Measurements from ENCODE around the gene STAT2. TPM values are rescaled to one million over a fixed set of nuclear protein-coding genes. Genes with fewer than 3 reads are reported as not detected.

Gene STAT2
- total and polyA plus RNA-seq, 10 of the 15 experiments (the other 5 are each of a cell fraction or from before 2014, with no cell fraction given), result 16.9 to 106 (median 77.9) TPM

DNA sequence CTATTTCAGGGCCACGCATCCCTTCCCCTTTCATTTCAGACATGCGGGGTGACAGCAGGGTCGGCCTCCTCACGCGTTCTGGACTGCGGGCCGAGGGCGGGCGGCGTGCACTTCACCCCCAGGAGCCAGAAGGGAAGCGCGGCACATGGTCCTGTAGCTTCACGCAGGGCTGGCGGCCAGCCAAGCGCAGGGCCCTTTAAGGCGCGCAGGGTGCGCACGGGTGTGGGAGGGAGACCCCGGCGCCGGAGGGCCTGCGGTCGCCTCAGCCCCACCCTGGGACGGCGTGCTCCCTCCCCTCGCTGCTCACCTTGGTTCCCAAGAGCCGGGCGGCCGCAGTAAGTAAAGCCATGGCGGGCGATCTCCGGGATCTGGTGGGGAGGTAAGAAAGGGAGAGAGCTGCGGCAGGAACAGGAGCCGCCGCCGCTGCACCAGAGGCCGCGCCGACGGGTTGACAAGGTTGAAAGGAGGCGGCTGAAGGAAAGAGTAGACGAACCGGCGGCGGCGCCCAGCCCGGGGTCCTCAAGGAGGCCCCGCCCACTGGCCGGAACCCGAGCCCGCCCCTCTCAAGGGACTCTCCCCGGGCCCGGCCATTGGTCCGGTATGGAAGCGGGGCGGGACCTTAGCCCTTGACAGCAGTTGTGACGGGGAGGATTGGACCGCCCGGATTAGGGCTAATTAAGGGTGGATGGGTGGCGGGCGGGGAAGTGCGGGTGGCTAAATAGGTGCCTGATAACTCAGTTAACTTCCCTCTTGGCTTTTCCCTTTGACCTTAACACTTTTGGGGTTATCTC lies 59.9 kb downstream of the STAT2 start, which contains the start of gene CS (continued):
- TF ChIP-seq NFXL1 (IDR thresholded peaks at IDR 0.05; ENCODE audit: borderline replicate concordance) (no peak), RB1 (IDR thresholded peaks at IDR 0.05; ENCODE audit: borderline replicate concordance) (peak; percentile 48; the same call in 1 of the 2 replicates), YY1 (IDR thresholded peaks at IDR 0.05; ENCODE audit: low read depth, low read length) (0 out of 2 replicates have a peak, but pooled peaks have one; percentile 17), SREBF2 (IDR thresholded peaks at IDR 0.05; ENCODE audit: low read length) (no peak), RAD21 (IDR thresholded peaks at IDR 0.05; ENCODE audit: insufficient read depth, low read depth, low read length) (no peak), ZSCAN29 (IDR thresholded peaks at IDR 0.05) (no peak), MEF2A (IDR thresholded peaks at IDR 0.05; ENCODE audit: insufficient read depth, low read depth, low read length) (0 out of 2 replicates have a peak, but pooled peaks have one; percentile 40), TCF3 (IDR thresholded peaks at IDR 0.05; ENCODE audit: borderline replicate concordance, insufficient read depth, low read depth, low read length) (0 out of 2 replicates have a peak, but pooled peaks have one; percentile 16), PAX8 (IDR thresholded peaks at IDR 0.05) (no peak), SMAD1 (IDR thresholded peaks at IDR 0.05; ENCODE audit: low read depth, partially characterized antibody) (peak; percentile 92), BHLHE40 (IDR thresholded peaks at IDR 0.05; ENCODE audit: borderline replicate concordance in 1 of 2, low read depth in 2 of 2, low read length in 1 of 2) (peak; percentile 49 to 91), LARP7 (IDR thresholded peaks at IDR 0.05) (peak; percentile 94; the same call in 1 of the 2 replicates), NFYB (IDR thresholded peaks at IDR 0.05; ENCODE audit: insufficient read depth, low read depth, low read length) (peak; percentile 87), STAT1 (conservative IDR thresholded peaks at IDR 0.05) (no peak; the same call in 1 of the 2 replicates), NBN (IDR thresholded peaks at IDR 0.05) (no peak; the same call in 1 of the 2 replicates), MYC (IDR thresholded peaks at IDR 0.05; ENCODE audit: insufficient read depth, insufficient read length, insufficient replicate concordance, low read length, severe bottlenecking) (no peak), EZH2 (IDR thresholded peaks at IDR 0.05; ENCODE audit: borderline replicate concordance, control insufficient read depth, low read depth, low read length) (no peak), ZNF622 (IDR thresholded peaks at IDR 0.05) (no peak), MTA2 (IDR thresholded peaks at IDR 0.05; ENCODE audit: low read depth) (0 out of 2 replicates have a peak, but pooled peaks have one; percentile 34), RELA (IDR thresholded peaks at IDR 0.05; ENCODE audit: borderline replicate concordance, partially characterized antibody) (peak; percentile 65), ZZZ3 (IDR thresholded peaks at IDR 0.05; ENCODE audit: control insufficient read depth, insufficient read length, low read depth) (no peak)
- TF ChIP-seq, protein P1, sequence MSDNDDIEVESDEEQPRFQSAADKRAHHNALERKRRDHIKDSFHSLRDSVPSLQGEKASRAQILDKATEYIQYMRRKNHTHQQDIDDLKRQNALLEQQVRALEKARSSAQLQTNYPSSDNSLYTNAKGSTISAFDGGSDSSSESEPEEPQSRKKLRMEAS (IDR thresholded peaks at IDR 0.05; ENCODE audit: low read depth, low read length), result peak; percentile 66
- TF ChIP-seq, protein P2, sequence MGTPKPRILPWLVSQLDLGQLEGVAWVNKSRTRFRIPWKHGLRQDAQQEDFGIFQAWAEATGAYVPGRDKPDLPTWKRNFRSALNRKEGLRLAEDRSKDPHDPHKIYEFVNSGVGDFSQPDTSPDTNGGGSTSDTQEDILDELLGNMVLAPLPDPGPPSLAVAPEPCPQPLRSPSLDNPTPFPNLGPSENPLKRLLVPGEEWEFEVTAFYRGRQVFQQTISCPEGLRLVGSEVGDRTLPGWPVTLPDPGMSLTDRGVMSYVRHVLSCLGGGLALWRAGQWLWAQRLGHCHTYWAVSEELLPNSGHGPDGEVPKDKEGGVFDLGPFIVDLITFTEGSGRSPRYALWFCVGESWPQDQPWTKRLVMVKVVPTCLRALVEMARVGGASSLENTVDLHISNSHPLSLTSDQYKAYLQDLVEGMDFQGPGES (IDR thresholded peaks at IDR 0.05), result peak; percentile 69; the same call in 1 of the 2 replicates
- TF ChIP-seq, protein P3, sequence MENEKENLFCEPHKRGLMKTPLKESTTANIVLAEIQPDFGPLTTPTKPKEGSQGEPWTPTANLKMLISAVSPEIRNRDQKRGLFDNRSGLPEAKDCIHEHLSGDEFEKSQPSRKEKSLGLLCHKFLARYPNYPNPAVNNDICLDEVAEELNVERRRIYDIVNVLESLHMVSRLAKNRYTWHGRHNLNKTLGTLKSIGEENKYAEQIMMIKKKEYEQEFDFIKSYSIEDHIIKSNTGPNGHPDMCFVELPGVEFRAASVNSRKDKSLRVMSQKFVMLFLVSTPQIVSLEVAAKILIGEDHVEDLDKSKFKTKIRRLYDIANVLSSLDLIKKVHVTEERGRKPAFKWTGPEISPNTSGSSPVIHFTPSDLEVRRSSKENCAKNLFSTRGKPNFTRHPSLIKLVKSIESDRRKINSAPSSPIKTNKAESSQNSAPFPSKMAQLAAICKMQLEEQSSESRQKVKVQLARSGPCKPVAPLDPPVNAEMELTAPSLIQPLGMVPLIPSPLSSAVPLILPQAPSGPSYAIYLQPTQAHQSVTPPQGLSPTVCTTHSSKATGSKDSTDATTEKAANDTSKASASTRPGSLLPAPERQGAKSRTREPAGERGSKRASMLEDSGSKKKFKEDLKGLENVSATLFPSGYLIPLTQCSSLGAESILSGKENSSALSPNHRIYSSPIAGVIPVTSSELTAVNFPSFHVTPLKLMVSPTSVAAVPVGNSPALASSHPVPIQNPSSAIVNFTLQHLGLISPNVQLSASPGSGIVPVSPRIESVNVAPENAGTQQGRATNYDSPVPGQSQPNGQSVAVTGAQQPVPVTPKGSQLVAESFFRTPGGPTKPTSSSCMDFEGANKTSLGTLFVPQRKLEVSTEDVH (IDR thresholded peaks at IDR 0.05; ENCODE audit: low read depth, partially characterized antibody), result no peak
- TF ChIP-seq, protein P4, sequence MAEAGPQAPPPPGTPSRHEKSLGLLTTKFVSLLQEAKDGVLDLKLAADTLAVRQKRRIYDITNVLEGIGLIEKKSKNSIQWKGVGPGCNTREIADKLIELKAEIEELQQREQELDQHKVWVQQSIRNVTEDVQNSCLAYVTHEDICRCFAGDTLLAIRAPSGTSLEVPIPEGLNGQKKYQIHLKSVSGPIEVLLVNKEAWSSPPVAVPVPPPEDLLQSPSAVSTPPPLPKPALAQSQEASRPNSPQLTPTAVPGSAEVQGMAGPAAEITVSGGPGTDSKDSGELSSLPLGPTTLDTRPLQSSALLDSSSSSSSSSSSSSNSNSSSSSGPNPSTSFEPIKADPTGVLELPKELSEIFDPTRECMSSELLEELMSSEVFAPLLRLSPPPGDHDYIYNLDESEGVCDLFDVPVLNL (IDR thresholded peaks at IDR 0.05; ENCODE audit: low read depth, low read length), result no peak

Measured in GM12878 (cell line).